ENCODE results near the gene STK10.

GRCh38 chr5:172064766-172065165 lies 123.3 kb downstream of the STK10 start:
- TF ChIP-seq CTCF (IDR thresholded peaks at IDR 0.05; ENCODE audit: low read depth, low read length) (no peak), EZH2phosphoT487 (IDR thresholded peaks at IDR 0.05; ENCODE audit: low read depth) (no peak)

All from OCI-LY3 (cell line).